ENCODE data around the gene SAMD9L. TPM values are rescaled to one million over a fixed set of nuclear protein-coding genes. Genes with fewer than 3 reads are reported as not detected.
"Not testable (repeated sequence)": the region's sequence is repeated elsewhere in the genome, so short reads cannot be mapped to it uniquely, and the experiment has no call there.

The SAMD9L gene
- total RNA-seq, 2 donors from 2014 or later = 16.4 to 27.0 TPM

GRCh38 chr7:93133005-93133404 is 15.2 kb downstream of the SAMD9L start:
- DNase-seq (no peak), ATAC-seq (replicated peaks in 1 of 2) (no peak)
- no peaks in the 10 kb centered on the region for H3K27me3 Mint-ChIP-seq (ENCODE audit: low read depth)
- no peak overlapping the region for H3K27ac Mint-ChIP-seq
- H3K36me3 Mint-ChIP-seq (ENCODE audit: insufficient read depth in 2 of 2) = peaks cover 20 to 26% of the 10 kb centered on the region in 2 donors
- no peaks in the 10 kb centered on the region for H3K4me1 Mint-ChIP-seq (ENCODE audit: low read depth)
- H3K4me3 Mint-ChIP-seq = no peak overlapping the region
- H3K9me3 Mint-ChIP-seq = peaks cover 21 to 26% of the 10 kb centered on the region in 2 donors

DNA sequence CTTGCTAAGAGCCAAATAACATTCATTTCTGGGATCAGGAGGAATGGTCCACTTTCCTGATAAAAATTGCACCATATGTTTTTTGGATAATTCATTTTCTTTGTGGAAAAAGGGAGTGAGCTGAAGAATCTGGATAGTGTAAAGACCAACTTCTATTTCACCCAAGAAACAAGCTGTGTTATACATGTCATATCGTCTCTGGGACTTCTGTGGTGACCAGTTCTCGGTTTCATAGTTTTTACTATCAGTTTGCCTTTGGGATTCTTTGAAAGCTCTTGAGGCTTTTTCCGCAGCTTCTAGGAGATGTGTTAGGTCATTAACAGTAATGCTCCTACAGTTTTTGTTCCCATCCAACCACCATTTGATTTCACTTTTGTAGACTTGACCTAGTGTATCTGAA is 16.0 kb downstream of the SAMD9L start:
- Mint-ChIP-seq H3K9me3 (peaks cover 21 to 26% of the 10 kb centered on the region in 2 donors), H3K4me3 (no peak overlapping the region), H3K36me3 (ENCODE audit: insufficient read depth in 2 of 2) (peaks cover 22 to 26% of the 10 kb centered on the region in 2 donors), H3K27ac (no peak overlapping the region), H3K27me3 (ENCODE audit: low read depth) (no peaks in the 10 kb centered on the region), H3K4me1 (ENCODE audit: low read depth) (no peaks in the 10 kb centered on the region)
- ATAC-seq (replicated peaks in 1 of 2) (no peak), DNase-seq (no peak)

GRCh38 chr7:93126954-93127353 is 21.2 kb downstream of the SAMD9L start:
- ATAC-seq (replicated peaks in 1 of 2); H3K27ac Mint-ChIP-seq: not testable (repeated sequence)

DNA sequence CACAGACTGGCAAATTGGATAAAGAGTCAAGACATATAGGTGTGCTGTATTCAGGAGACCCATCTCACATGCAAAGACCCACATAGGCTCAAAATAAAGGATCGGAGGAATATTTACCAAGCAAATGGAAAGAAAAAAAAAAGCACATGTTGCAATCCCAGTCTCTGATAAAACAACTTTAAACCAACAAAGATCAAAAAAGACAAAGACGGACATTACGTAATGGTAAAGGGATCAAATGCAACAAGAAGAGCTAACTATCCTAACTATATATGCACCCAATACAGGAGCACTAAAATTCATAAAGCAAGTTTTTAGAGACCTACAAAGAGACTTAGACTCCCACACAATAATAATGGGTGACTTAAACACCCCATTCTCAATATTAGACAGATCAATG is 24.7 kb downstream of the SAMD9L start:
- not testable (repeated sequence) for DNase-seq; H3K4me3 Mint-ChIP-seq; ATAC-seq (replicated peaks in 1 of 2); H3K4me1 Mint-ChIP-seq (ENCODE audit: low read depth); H3K27ac Mint-ChIP-seq; H3K27me3 Mint-ChIP-seq (ENCODE audit: low read depth)
- peaks cover 18 to 20% of the 10 kb centered on the region in 2 donors for H3K9me3 Mint-ChIP-seq
- peaks cover 16 to 26% of the 10 kb centered on the region in 2 donors for H3K36me3 Mint-ChIP-seq (ENCODE audit: insufficient read depth in 2 of 2)

More at GRCh38 chr7:93126954-93127353, 21.2 kb downstream of the SAMD9L start:
- Mint-ChIP-seq H3K9me3 (peaks cover 27 to 30% of the 10 kb centered on the region in 2 donors), H3K36me3 (ENCODE audit: insufficient read depth in 2 of 2) (peaks cover 24 to 26% of the 10 kb centered on the region in 2 donors)
- H3K4me1 Mint-ChIP-seq (ENCODE audit: low read depth); H3K4me3 Mint-ChIP-seq; H3K27me3 Mint-ChIP-seq (ENCODE audit: low read depth); DNase-seq: not testable (repeated sequence)

DNA sequence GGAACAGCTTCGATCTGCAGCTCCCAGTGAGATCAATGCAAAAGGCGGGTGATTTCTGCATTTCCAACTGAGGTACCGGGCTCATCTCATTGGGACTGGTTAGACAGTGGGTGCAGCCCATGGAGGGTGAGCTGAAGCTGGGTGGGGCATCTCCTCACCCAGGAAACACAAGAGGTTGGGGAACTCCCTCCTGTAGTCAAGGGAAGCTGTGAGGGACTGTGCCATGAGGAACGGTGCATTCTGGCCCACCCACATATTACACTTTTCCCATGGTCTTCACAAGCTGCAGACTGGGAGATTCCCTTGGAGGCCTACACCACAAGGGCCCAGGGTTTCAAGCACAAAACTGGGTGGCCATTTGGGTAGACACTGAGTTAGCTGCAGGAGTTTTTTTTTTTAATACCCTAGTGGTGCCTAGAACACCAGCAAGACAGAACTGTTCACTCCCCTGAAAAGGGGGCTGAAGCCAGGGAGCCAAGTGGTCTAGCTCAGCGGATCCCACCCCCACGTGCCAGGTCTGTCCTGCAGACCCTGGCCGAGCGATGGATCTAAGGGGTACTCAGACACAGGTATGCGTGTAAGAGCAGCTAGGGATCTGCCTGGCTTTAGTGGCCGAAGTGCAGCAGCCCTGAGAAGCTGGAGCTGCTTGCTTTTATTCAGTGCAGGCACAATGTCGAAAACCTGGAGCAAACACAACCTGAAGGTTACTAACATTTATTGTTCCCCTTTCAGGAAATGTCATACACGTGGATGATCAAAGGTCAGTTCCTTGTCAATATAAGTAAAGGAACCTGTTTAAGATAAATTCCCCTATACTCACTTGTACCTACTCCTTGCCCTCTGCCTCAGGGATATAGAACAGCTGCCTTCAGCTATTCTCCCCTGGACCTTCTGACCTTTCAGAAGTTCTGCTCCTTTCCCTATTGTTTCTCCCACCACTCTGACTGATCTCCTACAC is 27.3 kb downstream of the SAMD9L start:
- H3K9me3 Mint-ChIP-seq = peaks cover 14% of the 10 kb centered on the region in 2 donors
- H3K27ac Mint-ChIP-seq = no peak overlapping the region
- no peak for DNase-seq

GRCh38 chr7:93119191-93119905 is 28.8 kb downstream of the SAMD9L start:
- Mint-ChIP-seq H3K9me3 (peaks cover 10 to 13% of the 10 kb centered on the region in 2 donors), H3K4me1 (ENCODE audit: low read depth) (peaks cover 39% of the 10 kb centered on the region), H3K27me3 (ENCODE audit: low read depth) (no peaks in the 10 kb centered on the region), H3K36me3 (ENCODE audit: insufficient read depth in 2 of 2) (peaks cover 9 to 10% of the 10 kb centered on the region in 2 donors), H3K27ac (no peak overlapping the region), H3K4me3 (no peak overlapping the region)
- DNase-seq = no peak
- ATAC-seq (replicated peaks in 1 of 2) = no peak

More for the DNA sequence above, 27.3 kb downstream of the SAMD9L start:
- no peak for ATAC-seq (replicated peaks in 1 of 2)
- peaks cover 24% of the 10 kb centered on the region for H3K4me1 Mint-ChIP-seq (ENCODE audit: low read depth)
- no peaks in the 10 kb centered on the region for H3K27me3 Mint-ChIP-seq (ENCODE audit: low read depth)
- peaks cover 12 to 13% of the 10 kb centered on the region in 2 donors for H3K36me3 Mint-ChIP-seq (ENCODE audit: insufficient read depth in 2 of 2)
- no peak overlapping the region for H3K4me3 Mint-ChIP-seq

DNA sequence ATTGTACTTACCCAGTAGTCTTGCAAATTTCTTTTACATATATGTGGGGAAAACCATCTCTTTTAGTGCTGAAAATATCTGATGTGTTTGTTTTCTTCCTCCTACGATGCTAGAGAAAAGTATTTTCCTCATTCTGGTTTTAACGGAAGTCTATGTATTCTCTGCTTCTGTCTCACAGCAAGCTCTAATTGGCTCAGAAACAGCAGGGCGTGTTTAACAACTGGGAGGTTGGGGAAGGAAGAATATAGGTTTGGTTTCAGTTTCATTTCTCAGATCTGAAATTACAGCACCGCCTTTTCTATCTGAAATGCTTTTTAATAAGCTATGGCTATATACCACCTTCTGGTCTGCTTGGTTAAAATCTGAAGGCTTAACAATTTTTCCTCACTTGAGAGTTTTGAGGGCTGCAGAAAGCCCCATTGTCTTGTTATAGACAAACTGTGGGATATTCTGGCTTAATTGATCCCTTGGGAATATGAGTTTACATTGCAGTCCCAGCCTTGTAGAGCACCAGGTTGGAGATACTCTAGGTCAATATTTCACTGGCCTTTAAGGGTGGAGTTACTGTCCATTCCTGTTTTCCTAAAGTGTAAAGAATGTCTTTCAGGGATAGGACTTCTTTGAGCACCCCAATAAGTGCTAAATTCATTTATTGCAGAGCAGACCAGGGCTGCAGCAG is 30.2 kb downstream of the SAMD9L start, which contains the start of gene SAMD9:
TSS of gene SAMD9 (minus strand) at position 128 of the 679 bp plus-strand sequence. CDS start 11,882 bp downstream, outside the sequence.
- Mint-ChIP-seq H3K27me3 (ENCODE audit: low read depth) (no peaks in the 10 kb centered on the region), H3K9me3 (peaks cover 4 to 5% of the 10 kb centered on the region in 2 donors), H3K36me3 (ENCODE audit: insufficient read depth in 2 of 2) (peaks cover 9 to 14% of the 10 kb centered on the region in 2 donors), H3K27ac (peak within 1 kb of the TSS; percentile 64), H3K4me1 (ENCODE audit: low read depth) (peaks cover 41% of the 10 kb centered on the region), H3K4me3 (peak within 1 kb of the TSS; percentile 79 to 86)
- peak; percentile 88 to 89 for ATAC-seq (replicated peaks in 1 of 2)
- DNase-seq = peak; percentile 53 to 59

DNA sequence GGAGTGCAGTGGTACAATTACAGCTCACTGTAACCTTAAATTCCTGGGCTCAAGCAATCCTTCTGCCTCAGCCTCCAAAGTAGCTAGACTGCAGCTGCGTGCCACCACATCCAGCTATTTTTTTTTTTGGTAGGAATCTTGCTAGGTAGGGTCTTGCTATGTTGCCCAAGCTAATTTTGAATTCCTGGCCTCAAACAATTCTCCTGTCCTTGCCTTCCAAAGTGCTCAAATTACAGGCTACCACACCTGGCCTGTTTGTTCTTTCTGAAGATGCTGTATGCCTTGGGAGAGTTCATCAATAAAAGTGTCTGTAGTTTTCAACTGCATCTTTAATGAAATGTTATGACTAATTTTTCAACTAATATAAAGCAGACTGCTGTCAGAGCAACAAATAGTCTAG is 30.9 kb downstream of the SAMD9L start:
- Mint-ChIP-seq H3K4me1 (ENCODE audit: low read depth) (peaks cover 41% of the 10 kb centered on the region), H3K9me3 (peaks cover 4% of the 10 kb centered on the region in 2 donors), H3K27ac (peak overlapping the region; percentile 25), H3K27me3 (ENCODE audit: low read depth) (no peaks in the 10 kb centered on the region), H3K36me3 (ENCODE audit: insufficient read depth in 2 of 2) (peaks cover 15 to 16% of the 10 kb centered on the region in 2 donors), H3K4me3 (peak overlapping the region; percentile 79 to 86)
- DNase-seq (no peak), ATAC-seq (replicated peaks in 1 of 2) (no peak)

GRCh38 chr7:93115796-93116195 is 32.4 kb downstream of the SAMD9L start:
- H3K36me3 Mint-ChIP-seq (ENCODE audit: insufficient read depth in 2 of 2) = peaks cover 23 to 29% of the 10 kb centered on the region in 2 donors
- peaks cover 41% of the 10 kb centered on the region for H3K4me1 Mint-ChIP-seq (ENCODE audit: low read depth)
- DNase-seq (peak in 1 of 2 donors; percentile 18), ATAC-seq (replicated peaks in 1 of 2) (peak; percentile 94 to 95)
- peak overlapping the region; percentile 54 to 86 for H3K4me3 Mint-ChIP-seq
- peaks cover 10 to 12% of the 10 kb centered on the region in 2 donors for H3K9me3 Mint-ChIP-seq
- no peaks in the 10 kb centered on the region for H3K27me3 Mint-ChIP-seq (ENCODE audit: low read depth)
- peak overlapping the region; percentile 79 for H3K27ac Mint-ChIP-seq

GRCh38 chr7:93108003-93108402 is 40.2 kb downstream of the SAMD9L start:
- Mint-ChIP-seq H3K9me3 (peaks cover 25 to 30% of the 10 kb centered on the region in 2 donors), H3K4me1 (ENCODE audit: low read depth) (no peaks in the 10 kb centered on the region), H3K27me3 (ENCODE audit: low read depth) (no peaks in the 10 kb centered on the region), H3K4me3 (no peak overlapping the region), H3K27ac (no peak overlapping the region), H3K36me3 (ENCODE audit: insufficient read depth in 2 of 2) (peaks cover 53 to 76% of the 10 kb centered on the region in 2 donors)
- DNase-seq (no peak), ATAC-seq (replicated peaks in 1 of 2) (no peak)

DNA sequence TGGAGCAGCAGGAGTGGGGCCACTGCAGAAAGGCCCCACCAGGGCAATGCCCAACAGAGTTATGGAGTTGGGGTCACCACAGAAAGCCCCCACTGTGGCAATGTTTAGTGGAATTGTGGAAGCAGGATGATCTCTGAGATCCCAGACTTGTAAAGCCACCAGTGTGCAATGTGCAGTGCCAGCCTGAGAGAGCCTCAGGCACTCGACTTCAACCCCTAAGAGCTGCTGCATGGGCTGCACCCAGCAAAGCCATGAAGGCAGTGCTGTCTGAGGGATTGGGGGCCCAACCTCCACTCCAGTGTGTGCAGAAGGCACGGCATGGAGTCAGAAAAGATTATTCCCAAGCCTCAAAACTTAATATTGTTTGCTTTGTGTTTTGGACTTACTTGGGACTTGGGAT is 50.8 kb downstream of the SAMD9L start:
- H3K36me3 Mint-ChIP-seq (ENCODE audit: insufficient read depth in 2 of 2) = peaks cover 5 to 7% of the 10 kb centered on the region in 2 donors
- H3K9me3 Mint-ChIP-seq = peaks cover 4 to 16% of the 10 kb centered on the region in 2 donors
- no peaks in the 10 kb centered on the region for H3K4me1 Mint-ChIP-seq (ENCODE audit: low read depth)
- H3K27ac Mint-ChIP-seq = no peak overlapping the region
- ATAC-seq (replicated peaks in 1 of 2) (no peak), DNase-seq (no peak)
- no peaks in the 10 kb centered on the region for H3K27me3 Mint-ChIP-seq (ENCODE audit: low read depth)
- no peak overlapping the region for H3K4me3 Mint-ChIP-seq

DNA sequence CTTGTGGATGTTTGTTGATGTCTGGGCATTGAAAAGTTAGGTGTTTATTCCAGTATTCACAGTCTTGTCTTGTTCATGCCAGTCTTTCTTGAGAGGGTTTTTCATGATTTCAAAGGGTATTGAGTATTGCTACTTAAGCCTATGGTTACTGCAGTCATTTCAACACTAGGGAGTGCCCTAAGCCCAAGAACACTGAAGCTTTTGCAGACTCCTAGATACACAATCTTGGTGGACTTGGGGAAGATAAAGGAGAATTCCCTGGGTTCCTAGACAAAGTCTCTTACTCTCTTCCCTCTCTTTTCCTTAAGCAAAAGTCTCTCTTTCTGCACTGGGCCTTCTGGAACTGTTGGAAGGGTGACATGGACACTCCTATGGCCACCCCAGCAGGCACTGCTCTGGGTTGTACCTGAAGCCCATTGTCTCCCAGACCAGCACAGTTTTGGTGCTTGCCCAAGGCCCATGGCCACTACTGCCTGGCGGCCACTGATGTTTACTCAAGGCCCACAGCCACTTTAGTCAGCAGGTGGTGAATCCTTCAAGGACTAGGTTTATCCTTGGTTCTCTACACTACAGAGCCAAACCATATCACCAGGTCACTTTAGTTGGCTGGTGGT is 55.3 kb downstream of the SAMD9L start:
- no peak for DNase-seq

More for the DNA sequence above, 55.3 kb downstream of the SAMD9L start:
- peak; percentile 41 to 71 for ATAC-seq (replicated peaks in 1 of 2)
- Mint-ChIP-seq H3K9me3 (peaks cover 0 to 6% of the 10 kb centered on the region in 2 donors), H3K27me3 (ENCODE audit: low read depth) (peaks cover 13% of the 10 kb centered on the region), H3K36me3 (ENCODE audit: insufficient read depth in 2 of 2) (peaks cover 2 to 5% of the 10 kb centered on the region in 2 donors), H3K4me3 (no peak overlapping the region), H3K4me1 (ENCODE audit: low read depth) (no peaks in the 10 kb centered on the region), H3K27ac (no peak overlapping the region)
